ENCODE data around the gene FYTTD1.

Gene FYTTD1

GRCh38 chr3:197737749-197738462 is 11.8 kb upstream of the FYTTD1 start:
- H3K9me3 ChIP-seq (ENCODE audit: control insufficient read depth in 1 of 2, low read length in 2 of 2) = no peaks in the 10 kb centered on the region
- H3K36me3 ChIP-seq (ENCODE audit: control insufficient read depth in 1 of 2, insufficient read depth in 2 of 2, low read length in 2 of 2) = no peaks in the 10 kb centered on the region
- H3K4me1 ChIP-seq (ENCODE audit: control insufficient read depth in 1 of 2, insufficient read depth in 2 of 2, low read length in 2 of 2) = peaks cover 5 to 17% of the 10 kb centered on the region in 2 donors
- peak overlapping the region; percentile 77 for H3K27ac ChIP-seq (ENCODE audit: low read length)
- no peaks in the 10 kb centered on the region for H3K27me3 ChIP-seq (ENCODE audit: low read depth, low read length)
- H3K4me3 ChIP-seq (ENCODE audit: low read depth in 1 of 2, low read length in 2 of 2) = peak overlapping the region; percentile 90 to 93

GRCh38 chr3:197742787-197743186 is 6.9 kb upstream of the FYTTD1 start:
- Histone ChIP-seq H3K27me3 (ENCODE audit: low read depth, low read length) (no peaks in the 10 kb centered on the region), H3K4me3 (ENCODE audit: low read depth in 1 of 2, low read length in 2 of 2) (no peak overlapping the region), H3K36me3 (ENCODE audit: control insufficient read depth in 1 of 2, insufficient read depth in 2 of 2, low read length in 2 of 2) (no peaks in the 10 kb centered on the region), H3K9me3 (ENCODE audit: control insufficient read depth in 1 of 2, low read length in 2 of 2) (no peaks in the 10 kb centered on the region), H3K4me1 (ENCODE audit: control insufficient read depth in 1 of 2, insufficient read depth in 2 of 2, low read length in 2 of 2) (peaks cover 0 to 2% of the 10 kb centered on the region in 2 donors), H3K27ac (ENCODE audit: low read length) (no peak overlapping the region)

GRCh38 chr3:197746209-197746608 is 3.5 kb upstream of the FYTTD1 start:
- Histone ChIP-seq H3K27me3 (ENCODE audit: low read depth, low read length) (no peaks in the 10 kb centered on the region), H3K4me1 (ENCODE audit: control insufficient read depth in 1 of 2, insufficient read depth in 2 of 2, low read length in 2 of 2) (peaks cover 0 to 8% of the 10 kb centered on the region in 2 donors), H3K36me3 (ENCODE audit: control insufficient read depth in 1 of 2, insufficient read depth in 2 of 2, low read length in 2 of 2) (peaks cover 0 to 3% of the 10 kb centered on the region in 2 donors), H3K4me3 (ENCODE audit: low read depth in 1 of 2, low read length in 2 of 2) (no peak overlapping the region), H3K27ac (ENCODE audit: low read length) (no peak overlapping the region), H3K9me3 (ENCODE audit: control insufficient read depth in 1 of 2, low read length in 2 of 2) (no peaks in the 10 kb centered on the region)

GRCh38 chr3:197746801-197747237 is 2.9 kb upstream of the FYTTD1 start:
- peaks cover 0 to 8% of the 10 kb centered on the region in 2 donors for H3K4me1 ChIP-seq (ENCODE audit: control insufficient read depth in 1 of 2, insufficient read depth in 2 of 2, low read length in 2 of 2)
- H3K4me3 ChIP-seq (ENCODE audit: low read depth in 1 of 2, low read length in 2 of 2) = no peak overlapping the region
- peaks cover 0 to 3% of the 10 kb centered on the region in 2 donors for H3K36me3 ChIP-seq (ENCODE audit: control insufficient read depth in 1 of 2, insufficient read depth in 2 of 2, low read length in 2 of 2)
- H3K27me3 ChIP-seq (ENCODE audit: low read depth, low read length) = no peaks in the 10 kb centered on the region
- no peak overlapping the region for H3K27ac ChIP-seq (ENCODE audit: low read length)
- no peaks in the 10 kb centered on the region for H3K9me3 ChIP-seq (ENCODE audit: control insufficient read depth in 1 of 2, low read length in 2 of 2)

- Histone ChIP-seq H3K9me3 (ENCODE audit: control insufficient read depth in 1 of 2, low read length in 2 of 2) (no peaks in the 10 kb centered on the region), H3K27ac (ENCODE audit: low read length) (peak overlapping the region; percentile 87), H3K4me3 (ENCODE audit: low read depth in 1 of 2, low read length in 2 of 2) (peak overlapping the region; percentile 84 to 90), H3K36me3 (ENCODE audit: control insufficient read depth in 1 of 2, insufficient read depth in 2 of 2, low read length in 2 of 2) (peaks cover 0 to 3% of the 10 kb centered on the region in 2 donors), H3K27me3 (ENCODE audit: low read depth, low read length) (no peaks in the 10 kb centered on the region), H3K4me1 (ENCODE audit: control insufficient read depth in 1 of 2, insufficient read depth in 2 of 2, low read length in 2 of 2) (peaks cover 3 to 14% of the 10 kb centered on the region in 2 donors)
Observed at GRCh38 chr3:197748597-197749314, 927 bp upstream of the FYTTD1 start.

- no peaks in the 10 kb centered on the region for H3K27me3 ChIP-seq (ENCODE audit: low read depth, low read length)
- peaks cover 3 to 14% of the 10 kb centered on the region in 2 donors for H3K4me1 ChIP-seq (ENCODE audit: control insufficient read depth in 1 of 2, insufficient read depth in 2 of 2, low read length in 2 of 2)
- H3K9me3 ChIP-seq (ENCODE audit: control insufficient read depth in 1 of 2, low read length in 2 of 2) = no peaks in the 10 kb centered on the region
- H3K27ac ChIP-seq (ENCODE audit: low read length) = peak overlapping the region; percentile 87
- H3K4me3 ChIP-seq (ENCODE audit: low read depth in 1 of 2, low read length in 2 of 2) = peak overlapping the region; percentile 84 to 90
- peaks cover 0 to 3% of the 10 kb centered on the region in 2 donors for H3K36me3 ChIP-seq (ENCODE audit: control insufficient read depth in 1 of 2, insufficient read depth in 2 of 2, low read length in 2 of 2)
Observed at GRCh38 chr3:197749315-197749600, 425 bp upstream of the FYTTD1 start.

- Histone ChIP-seq H3K9me3 (ENCODE audit: control insufficient read depth in 1 of 2, low read length in 2 of 2) (no peaks in the 10 kb centered on the region), H3K27me3 (ENCODE audit: low read depth, low read length) (no peaks in the 10 kb centered on the region), H3K36me3 (ENCODE audit: control insufficient read depth in 1 of 2, insufficient read depth in 2 of 2, low read length in 2 of 2) (peaks cover 0 to 3% of the 10 kb centered on the region in 2 donors), H3K4me3 (ENCODE audit: low read depth in 1 of 2, low read length in 2 of 2) (peak overlapping the region; percentile 84 to 90), H3K27ac (ENCODE audit: low read length) (peak overlapping the region; percentile 95), H3K4me1 (ENCODE audit: control insufficient read depth in 1 of 2, insufficient read depth in 2 of 2, low read length in 2 of 2) (peaks cover 3 to 14% of the 10 kb centered on the region in 2 donors)
Observed at GRCh38 chr3:197750396-197750831, 731 bp downstream of the FYTTD1 start.

- peak overlapping the region; percentile 95 for H3K27ac ChIP-seq (ENCODE audit: low read length)
- H3K9me3 ChIP-seq (ENCODE audit: control insufficient read depth in 1 of 2, low read length in 2 of 2) = no peaks in the 10 kb centered on the region
- H3K4me3 ChIP-seq (ENCODE audit: low read depth in 1 of 2, low read length in 2 of 2) = peak overlapping the region; percentile 84 to 90
- peaks cover 0 to 3% of the 10 kb centered on the region in 2 donors for H3K36me3 ChIP-seq (ENCODE audit: control insufficient read depth in 1 of 2, insufficient read depth in 2 of 2, low read length in 2 of 2)
- peaks cover 3 to 14% of the 10 kb centered on the region in 2 donors for H3K4me1 ChIP-seq (ENCODE audit: control insufficient read depth in 1 of 2, insufficient read depth in 2 of 2, low read length in 2 of 2)
- H3K27me3 ChIP-seq (ENCODE audit: low read depth, low read length) = no peaks in the 10 kb centered on the region
Observed at GRCh38 chr3:197750858-197751737, 1.4 kb downstream of the FYTTD1 start.

GRCh38 chr3:197752107-197752506 is 2.4 kb downstream of the FYTTD1 start:
- H3K27me3 ChIP-seq (ENCODE audit: low read depth, low read length) = no peaks in the 10 kb centered on the region
- H3K27ac ChIP-seq (ENCODE audit: low read length) = no peak overlapping the region
- H3K36me3 ChIP-seq (ENCODE audit: control insufficient read depth in 1 of 2, insufficient read depth in 2 of 2, low read length in 2 of 2) = peaks cover 0 to 3% of the 10 kb centered on the region in 2 donors
- H3K4me1 ChIP-seq (ENCODE audit: control insufficient read depth in 1 of 2, insufficient read depth in 2 of 2, low read length in 2 of 2) = peaks cover 3 to 14% of the 10 kb centered on the region in 2 donors
- H3K9me3 ChIP-seq (ENCODE audit: control insufficient read depth in 1 of 2, low read length in 2 of 2) = no peaks in the 10 kb centered on the region
- H3K4me3 ChIP-seq (ENCODE audit: low read depth in 1 of 2, low read length in 2 of 2) = peak overlapping the region in 1 of 2 donors; percentile 19

GRCh38 chr3:197753263-197753662 is 3.6 kb downstream of the FYTTD1 start:
- Histone ChIP-seq H3K9me3 (ENCODE audit: control insufficient read depth in 1 of 2, low read length in 2 of 2) (no peaks in the 10 kb centered on the region), H3K27me3 (ENCODE audit: low read depth, low read length) (no peaks in the 10 kb centered on the region), H3K4me1 (ENCODE audit: control insufficient read depth in 1 of 2, insufficient read depth in 2 of 2, low read length in 2 of 2) (peaks cover 3 to 14% of the 10 kb centered on the region in 2 donors), H3K36me3 (ENCODE audit: control insufficient read depth in 1 of 2, insufficient read depth in 2 of 2, low read length in 2 of 2) (peaks cover under 1 to 3% of the 10 kb centered on the region in 2 donors), H3K27ac (ENCODE audit: low read length) (no peak overlapping the region), H3K4me3 (ENCODE audit: low read depth in 1 of 2, low read length in 2 of 2) (no peak overlapping the region)

- Histone ChIP-seq H3K4me3 (ENCODE audit: low read depth in 1 of 2, low read length in 2 of 2) (no peak overlapping the region), H3K4me1 (ENCODE audit: control insufficient read depth in 1 of 2, insufficient read depth in 2 of 2, low read length in 2 of 2) (peaks cover 3 to 6% of the 10 kb centered on the region in 2 donors), H3K9me3 (ENCODE audit: control insufficient read depth in 1 of 2, low read length in 2 of 2) (no peaks in the 10 kb centered on the region), H3K27ac (ENCODE audit: low read length) (no peak overlapping the region), H3K36me3 (ENCODE audit: control insufficient read depth in 1 of 2, insufficient read depth in 2 of 2, low read length in 2 of 2) (peaks cover 0 to 10% of the 10 kb centered on the region in 2 donors), H3K27me3 (ENCODE audit: low read depth, low read length) (no peaks in the 10 kb centered on the region)
Observed at GRCh38 chr3:197756704-197757103, 7.0 kb downstream of the FYTTD1 start.

Data from muscle layer of duodenum (tissue), 2 donors.